Erythroblast (primary cell): ENCODE data around the gene AGAP5.
"Not testable (repeated sequence)": the region's sequence is repeated elsewhere in the genome, so short reads cannot be mapped to it uniquely, and the experiment has no call there.

Experiments used
- GATA1 ChIP-seq: IDR thresholded peaks from 2 replicates; pipeline ENCODE4 v1.6.1; 2011; ENCODE audit warnings: low read depth, mild to moderate bottlenecking, control low read depth, low read length, moderate library complexity
- POLR2A ChIP-seq: IDR thresholded peaks from 2 replicates; pipeline ENCODE4 v1.6.1; 2011; ENCODE audit warnings: mild to moderate bottlenecking, low read length

DNA sequence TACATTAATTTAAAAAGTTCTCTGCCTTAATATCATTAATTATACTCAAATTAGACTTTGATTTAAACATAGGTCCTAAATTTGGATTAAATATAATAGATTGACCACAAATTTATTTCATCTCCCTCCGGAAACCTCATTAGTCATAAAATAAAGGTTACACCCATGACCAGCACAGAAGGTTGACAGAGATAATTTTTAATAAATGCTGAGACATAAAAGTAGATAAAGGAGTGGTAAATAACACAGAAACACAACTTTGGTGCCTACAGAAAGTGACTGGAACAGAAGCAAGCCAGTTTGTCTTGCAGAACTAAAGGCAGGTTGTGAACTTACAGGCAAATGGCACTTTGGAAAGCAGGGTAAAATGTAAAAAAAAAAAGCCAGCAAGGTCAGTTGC lies 10.3 kb downstream of the AGAP5 start:
- TF ChIP-seq POLR2A: peak; percentile 42
- TF ChIP-seq GATA1: not testable (repeated sequence)
